Erythroblast (primary cell): ENCODE results near the gene MGAT3.

Source experiments
- GATA1 ChIP-seq: IDR thresholded peaks from 2 replicates; pipeline ENCODE4 v1.6.1; 2011; ENCODE audit warnings: low read depth, mild to moderate bottlenecking, control low read depth, low read length, moderate library complexity
- POLR2A ChIP-seq: IDR thresholded peaks from 2 replicates; pipeline ENCODE4 v1.6.1; 2011; ENCODE audit warnings: mild to moderate bottlenecking, low read length

GRCh38 chr22:39481054-39481453 lies 24.2 kb downstream of the MGAT3 start:
- no peak for TF ChIP-seq POLR2A
- TF ChIP-seq GATA1, result no peak
